HCT116 (cell line): ENCODE results near the gene GASK1A.

ENCODE experiments used
- CEBPB ChIP-seq: IDR thresholded peaks from 2 replicates; pipeline ENCODE4 v1.6.1; 2012; ENCODE audit warnings: low read depth
- EZH2 ChIP-seq: fragments of 200-600 bp; sonication (generic); IDR thresholded peaks from 2 replicates; pipeline ENCODE4 v1.6.1; 2017; ENCODE audit warnings: antibody characterized with exemption, mixed run types
- EZH2phosphoT487 ChIP-seq: fragments of 200-600 bp; IDR thresholded peaks from 2 replicates; pipeline ENCODE4 v1.6.1; 2018; ENCODE audit warnings: antibody characterized with exemption, borderline replicate concordance
- POLR2A ChIP-seq: IDR thresholded peaks from 2 replicates; pipeline ENCODE4 v1.7.0; 2011; ENCODE audit warnings: borderline replicate concordance; ENCODE audit not compliant: insufficient read depth, insufficient read length; ENCODE audit errors: extremely low read depth
- POLR2AphosphoS5 ChIP-seq: IDR thresholded peaks from 2 replicates; pipeline ENCODE4 v1.6.1; 2011; ENCODE audit warnings: mild to moderate bottlenecking, low read depth, low read length, moderate library complexity
- RAD21 ChIP-seq: IDR thresholded peaks from 2 replicates; pipeline ENCODE4 v1.6.1; 2012; ENCODE audit warnings: low read depth, mild to moderate bottlenecking
- ZNF274 ChIP-seq: fragments of 200-500 bp; sonication (Bioruptor generic); IDR thresholded peaks from 2 replicates; pipeline ENCODE4 v1.6.1; 2014; ENCODE audit warnings: mild to moderate bottlenecking, low read depth, low read length, inconsistent platforms
- TF ChIP-seq, protein P1 (sequence below), 3 experiments: fragments of 200-600 bp in 1 of 3; sonication (generic) in 1 of 3; IDR thresholded peaks in 2 of 3; conservative IDR thresholded peaks in 1 of 3; 2 replicates each; pipeline ENCODE4 v1.5.1; 2012 to 2017; ENCODE audit warnings: low read depth in 2 of 3, low read length in 2 of 3, antibody characterized with exemption in 1 of 3, borderline replicate concordance in 1 of 3, control low read depth in 1 of 3, mild to moderate bottlenecking in 1 of 3, mixed read lengths in 1 of 3, mixed run types in 1 of 3, moderate library complexity in 1 of 3; ENCODE audit not compliant: insufficient read depth in 1 of 3
- TF ChIP-seq, protein P2 (sequence below): IDR thresholded peaks from 2 replicates; pipeline ENCODE4 v1.6.1; 2012

GRCh38 chr3:42946050-42946449 lies 33.1 kb upstream of the GASK1A start:
- TF ChIP-seq RAD21: no peak
- TF ChIP-seq ZNF274: no peak
- TF ChIP-seq POLR2A: no peak
- TF ChIP-seq EZH2phosphoT487: no peak
- no peak for TF ChIP-seq EZH2
- TF ChIP-seq, protein P1, sequence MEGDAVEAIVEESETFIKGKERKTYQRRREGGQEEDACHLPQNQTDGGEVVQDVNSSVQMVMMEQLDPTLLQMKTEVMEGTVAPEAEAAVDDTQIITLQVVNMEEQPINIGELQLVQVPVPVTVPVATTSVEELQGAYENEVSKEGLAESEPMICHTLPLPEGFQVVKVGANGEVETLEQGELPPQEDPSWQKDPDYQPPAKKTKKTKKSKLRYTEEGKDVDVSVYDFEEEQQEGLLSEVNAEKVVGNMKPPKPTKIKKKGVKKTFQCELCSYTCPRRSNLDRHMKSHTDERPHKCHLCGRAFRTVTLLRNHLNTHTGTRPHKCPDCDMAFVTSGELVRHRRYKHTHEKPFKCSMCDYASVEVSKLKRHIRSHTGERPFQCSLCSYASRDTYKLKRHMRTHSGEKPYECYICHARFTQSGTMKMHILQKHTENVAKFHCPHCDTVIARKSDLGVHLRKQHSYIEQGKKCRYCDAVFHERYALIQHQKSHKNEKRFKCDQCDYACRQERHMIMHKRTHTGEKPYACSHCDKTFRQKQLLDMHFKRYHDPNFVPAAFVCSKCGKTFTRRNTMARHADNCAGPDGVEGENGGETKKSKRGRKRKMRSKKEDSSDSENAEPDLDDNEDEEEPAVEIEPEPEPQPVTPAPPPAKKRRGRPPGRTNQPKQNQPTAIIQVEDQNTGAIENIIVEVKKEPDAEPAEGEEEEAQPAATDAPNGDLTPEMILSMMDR (IDR thresholded peaks at IDR 0.05 in 2 of 3, conservative IDR thresholded peaks at IDR 0.05 in 1 of 3; ENCODE audit: borderline replicate concordance in 1 of 3, insufficient read depth in 1 of 3, low read depth in 2 of 3, low read length in 2 of 3): no peak
- TF ChIP-seq, protein P2, sequence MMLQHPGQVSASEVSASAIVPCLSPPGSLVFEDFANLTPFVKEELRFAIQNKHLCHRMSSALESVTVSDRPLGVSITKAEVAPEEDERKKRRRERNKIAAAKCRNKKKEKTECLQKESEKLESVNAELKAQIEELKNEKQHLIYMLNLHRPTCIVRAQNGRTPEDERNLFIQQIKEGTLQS: no peak
- no peak for TF ChIP-seq POLR2AphosphoS5
- no peak for TF ChIP-seq CEBPB
